H9 (cell line): ENCODE data around the gene ARPC1A. TPM values are rescaled to one million over a fixed set of nuclear protein-coding genes. Genes with fewer than 3 reads are reported as not detected.
A peak's percentile ranks its signal among the peaks of the same experiment; 100 is the strongest.
"Not testable (repeated sequence)": the region's sequence is repeated elsewhere in the genome, so short reads cannot be mapped to it uniquely, and the experiment has no call there.

Source experiments
- DNase-seq: peaks from one replicate; pipeline ENCODE4 v3.0.0-alpha.2; 2017
- H2AFZ ChIP-seq: one replicate; pipeline ENCODE4 v1.6.1; 2013; ENCODE audit warnings: mild to moderate bottlenecking, low read length, control low read depth, moderate library complexity
- H2AK5ac ChIP-seq: 2 replicates; pipeline ENCODE4 v1.6.1; 2013; ENCODE audit warnings: low read length, control low read depth, mixed read lengths; ENCODE audit not compliant: insufficient read length
- H2BK120ac ChIP-seq: one replicate; pipeline ENCODE4 v1.6.1; 2013; ENCODE audit warnings: low read depth, mild to moderate bottlenecking, low read length, control low read depth, inconsistent platforms; ENCODE audit not compliant: poor library complexity, severe bottlenecking
- H2BK12ac ChIP-seq: 2 replicates; pipeline ENCODE4 v1.6.1; 2013; ENCODE audit warnings: low read length, control low read depth, mixed read lengths, low read depth; ENCODE audit not compliant: insufficient read length
- H2BK15ac ChIP-seq: 2 replicates; pipeline ENCODE4 v1.6.1; 2013; ENCODE audit warnings: low read depth, low read length, control low read depth
- H2BK20ac ChIP-seq: one replicate; pipeline ENCODE4 v1.6.1; 2013; ENCODE audit warnings: low read depth, mild to moderate bottlenecking, low read length, control low read depth, inconsistent platforms; ENCODE audit not compliant: poor library complexity, severe bottlenecking
- H2BK5ac ChIP-seq: 2 replicates; pipeline ENCODE4 v1.6.1; 2013; ENCODE audit warnings: low read length, control low read depth, mixed read lengths; ENCODE audit not compliant: insufficient read length
- H3K14ac ChIP-seq: 2 replicates; pipeline ENCODE4 v1.6.1; 2013; ENCODE audit warnings: low read length, control low read depth; ENCODE audit not compliant: insufficient read depth
- H3K18ac ChIP-seq: 2 replicates; pipeline ENCODE4 v1.6.1; 2013; ENCODE audit warnings: low read depth, mild to moderate bottlenecking, mixed read lengths, low read length, control low read depth; ENCODE audit not compliant: insufficient read length
- H3K23ac ChIP-seq: 2 replicates; pipeline ENCODE4 v1.6.1; 2013; ENCODE audit warnings: low read length, control low read depth, mixed read lengths, low read depth; ENCODE audit not compliant: insufficient read length
- H3K23me2 ChIP-seq: 2 replicates; pipeline ENCODE4 v1.6.1; 2013; ENCODE audit warnings: low read depth, mild to moderate bottlenecking, mixed read lengths, low read length, control low read depth; ENCODE audit not compliant: insufficient read length, poor library complexity, severe bottlenecking
- H3K27ac ChIP-seq: 2 replicates; pipeline ENCODE4 v1.5.1; 2013; ENCODE audit warnings: low read length, control low read depth, mixed read lengths, low read depth; ENCODE audit not compliant: insufficient read length
- H3K27me3 ChIP-seq: 2 replicates; pipeline ENCODE4 v1.6.1; 2013; ENCODE audit warnings: low read length, control low read depth, inconsistent platforms; ENCODE audit not compliant: insufficient read depth
- H3K4ac ChIP-seq: 2 replicates; pipeline ENCODE4 v1.6.1; 2013; ENCODE audit warnings: low read depth, mild to moderate bottlenecking, control low read depth, inconsistent platforms, low read length, moderate library complexity
- H3K4me1 ChIP-seq: 2 replicates; pipeline ENCODE4 v1.6.1; 2013; ENCODE audit warnings: low read length, control low read depth, inconsistent platforms; ENCODE audit not compliant: insufficient read depth
- H3K4me2 ChIP-seq: 2 replicates; pipeline ENCODE4 v1.6.1; 2013; ENCODE audit warnings: low read length, control low read depth, mixed read lengths; ENCODE audit not compliant: insufficient read length, insufficient read depth
- H3K56ac ChIP-seq: 2 replicates; pipeline ENCODE4 v1.6.1; 2013; ENCODE audit warnings: low read depth, mild to moderate bottlenecking, mixed read lengths, low read length, control low read depth; ENCODE audit not compliant: insufficient read length
- H3K79me1 ChIP-seq: 2 replicates; pipeline ENCODE4 v1.6.1; 2013; ENCODE audit warnings: low read depth, mild to moderate bottlenecking, moderate library complexity, low read length, control low read depth, inconsistent platforms; ENCODE audit not compliant: insufficient read depth, poor library complexity, severe bottlenecking
- H3K79me2 ChIP-seq: 2 replicates; pipeline ENCODE4 v1.6.1; 2013; ENCODE audit warnings: low read length, control low read depth, inconsistent platforms; ENCODE audit not compliant: insufficient read depth
- H3K9ac ChIP-seq: 2 replicates; pipeline ENCODE4 v1.6.1; 2013; ENCODE audit warnings: low read length, control low read depth, mixed read lengths; ENCODE audit not compliant: insufficient read length; ENCODE audit errors: extremely low read depth
- H3K9me3 ChIP-seq: one replicate; pipeline ENCODE4 v1.6.1; 2013; ENCODE audit warnings: low read depth, low read length, inconsistent platforms; ENCODE audit not compliant: control insufficient read depth
- H3T11ph ChIP-seq: one replicate; pipeline ENCODE4 v1.6.1; 2013; ENCODE audit warnings: mild to moderate bottlenecking, low read length, control low read depth, inconsistent platforms
- H4K20me1 ChIP-seq: one replicate; pipeline ENCODE4 v1.6.1; 2013; ENCODE audit not compliant: control insufficient read depth, insufficient read length, insufficient read depth
- H4K5ac ChIP-seq: 2 replicates; pipeline ENCODE4 v1.6.1; 2013; ENCODE audit warnings: low read depth, mild to moderate bottlenecking, mixed read lengths, low read length, control low read depth; ENCODE audit not compliant: insufficient read length
- H4K8ac ChIP-seq: replicated peaks from 2 replicates; pipeline ENCODE4 v1.6.1; 2013; ENCODE audit warnings: low read length, control low read depth, mixed read lengths, low read depth; ENCODE audit not compliant: insufficient read length
- H4K91ac ChIP-seq: 2 replicates; pipeline ENCODE4 v1.6.1; 2013; ENCODE audit warnings: low read depth, mild to moderate bottlenecking, moderate library complexity, mixed read lengths, low read length, control low read depth; ENCODE audit not compliant: insufficient read length
- H3K27ac Mint-ChIP-seq, 3 experiments: 2 replicates in 2 of 3; 3 replicates in 1 of 3; pipeline ENCODE4 v1.8.0; 2020 to 2021; ENCODE audit warnings: mixed read lengths in 3 of 3, mild to moderate bottlenecking in 1 of 3, moderate library complexity in 1 of 3
- H3K27me3 Mint-ChIP-seq: 2 replicates; pipeline ENCODE4 v1.8.0; 2021; ENCODE audit warnings: low read depth, mild to moderate bottlenecking, moderate library complexity, mixed read lengths
- H3K36me3 Mint-ChIP-seq, 3 experiments: 2 replicates in 2 of 3; 3 replicates in 1 of 3; pipeline ENCODE4 v1.8.0; 2020 to 2021; ENCODE audit warnings: low read depth in 3 of 3, mixed read lengths in 3 of 3; ENCODE audit not compliant: insufficient read depth in 1 of 3
- H3K4me1 Mint-ChIP-seq, 2 experiments: 2 replicates each; pipeline ENCODE4 v1.8.0; 2020; ENCODE audit warnings: mixed read lengths in 2 of 2
- H3K4me3 Mint-ChIP-seq, 2 experiments: 2 replicates in 1 of 2; 3 replicates in 1 of 2; pipeline ENCODE4 v1.8.0; 2020 to 2021; ENCODE audit warnings: mild to moderate bottlenecking in 2 of 2, mixed read lengths in 2 of 2, moderate library complexity in 1 of 2
- H3K9me3 Mint-ChIP-seq, 2 experiments: 2 replicates in 1 of 2; 3 replicates in 1 of 2; pipeline ENCODE4 v1.8.0; 2020; ENCODE audit warnings: mild to moderate bottlenecking in 2 of 2, mixed read lengths in 2 of 2, moderate library complexity in 1 of 2
- CTCF ChIP-seq: fragments of 200-600 bp; sonication (generic); conservative IDR thresholded peaks from 3 replicates; pipeline ENCODE4 v1.8.0; 2021; ENCODE audit warnings: antibody characterized with exemption, mild to moderate bottlenecking
- WGBS: extraction: QIAGEN DNeasy Blood & Tissue Kit; methylation state at CpG from one replicate; pipeline ENCODE4 v1.1.7; 2013; ENCODE audit warnings: missing lambda C conversion rate, low lambda C conversion rate, mixed read lengths; ENCODE audit not compliant: insufficient read length; ENCODE audit errors: extremely low coverage; 5-methylcytosine and 5-hydroxymethylcytosine counted together
- total RNA-seq: library from RNA; stranded (reverse); gene quantifications from 2 replicates; pipeline ENCODE4 v1.2.1, GENCODE V29; 2021

Gene ARPC1A
- total RNA-seq, 1 experiment from 2014 or later = 169 TPM

- Histone ChIP-seq H3K4ac (no peak overlapping the region), H4K5ac (no peak overlapping the region), H3K56ac (no peak overlapping the region), H2BK12ac (no peak overlapping the region), H2BK120ac (no peak overlapping the region), H3K23me2 (no peaks in the 10 kb centered on the region), H3K27me3 (no peaks in the 10 kb centered on the region), H4K20me1 (no peaks in the 10 kb centered on the region), H3K23ac (no peak overlapping the region), H3K9me3 (no peaks in the 10 kb centered on the region), H2AK5ac (no peak overlapping the region), H3T11ph (no peak overlapping the region), H3K9ac (peak overlapping the region; percentile 7), H2BK5ac (no peak overlapping the region), H4K8ac (no peak overlapping the region), H2BK15ac (no peak overlapping the region), H3K79me2 (no peaks in the 10 kb centered on the region), H3K4me1 (no peaks in the 10 kb centered on the region), H4K91ac (no peak overlapping the region), H2AFZ (no peak overlapping the region), H3K14ac (no peak overlapping the region), H3K79me1 (peaks cover 8% of the 10 kb centered on the region), H2BK20ac (no peak overlapping the region), H3K27ac (no peak overlapping the region), H3K18ac (no peak overlapping the region), H3K4me2 (no peak overlapping the region)
- no CpG with 5 or more reads among the region's 7 CpGs for WGBS
- no peak for DNase-seq
- TF ChIP-seq CTCF = no peak
- Mint-ChIP-seq H3K9me3 (no peaks in the 10 kb centered on the region), H3K4me3 (no peak overlapping the region), H3K36me3 (peaks cover 7 to 21% (median 7%) of the 10 kb centered on the region in 3 experiments; a peak in 6 of 7 replicates), H3K4me1 (peaks cover 6 to 11% of the 10 kb centered on the region in 2 experiments), H3K27me3 (no peaks in the 10 kb centered on the region), H3K27ac (peak overlapping the region in 2 of 3 experiments; percentile 49 to 81; a peak in 2 of 7 replicates)
Measured at GRCh38 chr7:99379043-99379577, 53.4 kb downstream of the ARPC1A start.

- H3K9me3 ChIP-seq, H4K20me1 ChIP-seq, H3K23me2 ChIP-seq, H3K4me1 ChIP-seq, H3K79me2 ChIP-seq, H2BK12ac ChIP-seq, H2BK5ac ChIP-seq, H4K91ac ChIP-seq, H4K8ac ChIP-seq, H3T11ph ChIP-seq, H3K27me3 ChIP-seq, H3K56ac ChIP-seq, H3K27me3 Mint-ChIP-seq, H3K14ac ChIP-seq, H3K4ac ChIP-seq, H2AFZ ChIP-seq, H4K5ac ChIP-seq, H3K4me2 ChIP-seq, H2BK20ac ChIP-seq, H3K9me3 Mint-ChIP-seq, H2AK5ac ChIP-seq, H2BK15ac ChIP-seq, H3K9ac ChIP-seq, H3K18ac ChIP-seq, H2BK120ac ChIP-seq, H3K23ac ChIP-seq, H3K27ac ChIP-seq, H3K79me1 ChIP-seq, DNase-seq: not testable (repeated sequence)
- H3K27ac Mint-ChIP-seq = peak overlapping the region in 2 of 3 experiments; percentile 57 to 78; a peak in 3 of 7 replicates
- peak overlapping the region in 1 of 2 experiments; percentile 28; a peak in 1 of 5 replicates for H3K4me3 Mint-ChIP-seq
- no CpG with 5 or more reads among the region's 7 CpGs for WGBS
- H3K36me3 Mint-ChIP-seq = peaks cover 7 to 21% (median 7%) of the 10 kb centered on the region in 3 experiments; a peak in 6 of 7 replicates
- H3K4me1 Mint-ChIP-seq = peaks cover 6 to 11% of the 10 kb centered on the region in 2 experiments
Measured at GRCh38 chr7:99379693-99380031, 54.0 kb downstream of the ARPC1A start.
